T-helper 1 cell treated with Interleukin-12 subunit alpha and Interleukin-12 subunit beta and Interleukin-4 antibody, amounts not matched to agents 30 μg/mL and 1 μg/mL, for 36 hours (primary cell): ENCODE data around the gene GAL3ST2.
"Not testable (repeated sequence)": the region's sequence is repeated elsewhere in the genome, so short reads cannot be mapped to it uniquely, and the experiment has no call there.

ENCODE experiments used
- H3K27ac Mint-ChIP-seq: one replicate; pipeline ENCODE4 v1.8.0; 2021; ENCODE audit warnings: mild to moderate bottlenecking, mixed read lengths
- H3K27me3 Mint-ChIP-seq: one replicate; pipeline ENCODE4 v1.8.0; 2021; ENCODE audit warnings: low read depth, mixed read lengths
- H3K36me3 Mint-ChIP-seq: one replicate; pipeline ENCODE4 v1.8.0; 2021; ENCODE audit warnings: low read depth, mixed read lengths
- H3K4me1 Mint-ChIP-seq: one replicate; pipeline ENCODE4 v1.8.0; 2021; ENCODE audit warnings: low read depth, mixed read lengths
- H3K4me3 Mint-ChIP-seq: one replicate; pipeline ENCODE4 v1.8.0; 2021; ENCODE audit warnings: mild to moderate bottlenecking, moderate library complexity, mixed read lengths
- H3K9me3 Mint-ChIP-seq: one replicate; pipeline ENCODE4 v1.8.0; 2021; ENCODE audit warnings: mixed read lengths

GAL3ST2 gene

DNA sequence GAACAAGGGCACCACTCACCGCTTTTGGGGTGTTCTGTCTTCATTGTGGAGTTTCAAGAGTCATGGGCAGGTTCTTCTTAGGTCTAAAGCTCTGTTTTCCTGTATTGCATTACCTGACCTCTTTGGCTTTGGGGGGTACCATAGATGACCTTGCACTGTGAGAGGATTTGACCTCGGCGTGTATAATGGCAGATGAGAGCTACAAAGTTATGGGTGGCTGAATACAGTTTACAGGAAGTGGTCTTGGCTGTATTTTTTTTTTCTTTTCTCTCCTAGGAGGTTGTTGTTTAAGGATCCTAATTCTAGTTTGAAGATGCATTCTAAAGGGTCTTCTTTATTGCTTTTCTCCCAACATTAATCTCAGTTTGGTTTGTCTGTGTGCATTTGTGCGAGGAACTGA lies 11.5 kb downstream of the GAL3ST2 start:
- peaks cover 6% of the 10 kb centered on the region for H3K27me3 Mint-ChIP-seq
- H3K4me1 Mint-ChIP-seq, result peaks cover 8% of the 10 kb centered on the region
- H3K9me3 Mint-ChIP-seq, result peaks cover 45% of the 10 kb centered on the region
- no peak overlapping the region for H3K27ac Mint-ChIP-seq
- no peak overlapping the region for H3K4me3 Mint-ChIP-seq
- peaks cover 2% of the 10 kb centered on the region for H3K36me3 Mint-ChIP-seq

DNA sequence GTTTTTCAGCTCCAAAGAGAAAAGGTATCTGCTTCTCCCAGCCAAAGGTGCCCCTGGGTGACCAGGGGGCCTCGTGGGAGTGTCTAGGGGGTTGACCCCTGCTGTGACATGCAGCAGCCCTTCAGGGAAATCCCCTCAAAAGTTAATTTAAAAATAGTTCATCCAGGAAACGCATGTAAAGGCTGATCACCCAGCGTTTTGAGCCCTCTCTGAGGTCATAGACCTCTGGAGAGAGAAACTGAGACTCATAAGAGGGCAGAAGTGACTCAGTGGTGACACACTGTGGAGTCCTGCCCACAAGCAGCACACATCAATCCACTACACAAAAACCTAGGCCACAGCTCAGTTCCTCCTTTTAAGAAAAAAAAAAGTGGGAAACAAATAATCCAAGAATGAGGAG lies 11.9 kb downstream of the GAL3ST2 start:
- Mint-ChIP-seq H3K27me3 (peaks cover 6% of the 10 kb centered on the region), H3K4me1 (peaks cover 8% of the 10 kb centered on the region), H3K4me3 (no peak overlapping the region), H3K27ac (no peak overlapping the region), H3K36me3 (peaks cover 2% of the 10 kb centered on the region), H3K9me3 (peaks cover 48% of the 10 kb centered on the region)

- not testable (repeated sequence) for H3K27ac Mint-ChIP-seq, H3K4me1 Mint-ChIP-seq, H3K27me3 Mint-ChIP-seq, H3K4me3 Mint-ChIP-seq, H3K36me3 Mint-ChIP-seq
- H3K9me3 Mint-ChIP-seq, result peaks cover 45% of the 10 kb centered on the region
Observed at GRCh38 chr2:241791385-241791784, 14.8 kb downstream of the GAL3ST2 start.

GRCh38 chr2:241793385-241793784 lies 16.8 kb downstream of the GAL3ST2 start:
- no peak overlapping the region for H3K27ac Mint-ChIP-seq
- peaks cover under 1% of the 10 kb centered on the region for H3K27me3 Mint-ChIP-seq
- no peak overlapping the region for H3K4me3 Mint-ChIP-seq
- H3K9me3 Mint-ChIP-seq, result peaks cover 27% of the 10 kb centered on the region
- peaks cover 2% of the 10 kb centered on the region for H3K36me3 Mint-ChIP-seq
- H3K4me1 Mint-ChIP-seq, result peaks cover 3% of the 10 kb centered on the region

DNA sequence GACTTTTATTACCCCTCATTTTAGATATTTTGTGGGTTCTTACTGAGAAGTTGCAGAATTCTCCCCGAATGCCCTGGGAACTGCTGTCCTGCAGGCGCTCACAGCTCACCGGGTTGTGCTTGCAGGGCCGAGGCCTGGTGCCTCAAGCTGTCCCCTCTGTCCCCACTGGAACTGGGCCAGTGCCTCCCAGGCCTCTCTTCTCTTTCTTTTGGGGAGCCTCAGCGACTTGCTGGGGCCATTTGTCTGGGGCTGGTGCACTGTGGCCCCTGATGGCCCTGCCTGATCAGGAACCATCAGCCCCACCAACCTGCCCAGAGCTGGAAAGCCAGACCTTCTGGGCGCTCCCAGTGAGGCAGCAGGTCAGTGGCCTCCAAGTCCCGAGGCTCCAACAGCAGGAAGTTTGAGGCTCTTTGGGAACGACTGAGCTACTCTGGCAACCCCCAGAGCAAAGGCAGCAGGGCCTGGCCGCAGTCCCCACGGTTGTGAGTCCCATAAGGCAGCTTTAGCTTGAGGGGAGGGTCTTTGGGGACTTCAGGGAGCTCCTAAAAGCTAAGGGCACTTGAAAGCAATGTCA lies 17.7 kb downstream of the GAL3ST2 start:
- Mint-ChIP-seq H3K4me3 (no peak overlapping the region), H3K27ac (no peak overlapping the region), H3K27me3 (no peaks in the 10 kb centered on the region), H3K9me3 (peaks cover 18% of the 10 kb centered on the region), H3K4me1 (no peaks in the 10 kb centered on the region), H3K36me3 (no peaks in the 10 kb centered on the region)

GRCh38 chr2:241795021-241795999 lies 18.7 kb downstream of the GAL3ST2 start:
- H3K27me3 Mint-ChIP-seq, result no peaks in the 10 kb centered on the region

GRCh38 chr2:241796209-241796608 lies 19.6 kb downstream of the GAL3ST2 start:
- Mint-ChIP-seq H3K9me3 (peaks cover 3% of the 10 kb centered on the region), H3K4me1 (no peaks in the 10 kb centered on the region), H3K36me3 (no peaks in the 10 kb centered on the region), H3K27ac (no peak overlapping the region), H3K4me3 (no peak overlapping the region), H3K27me3 (no peaks in the 10 kb centered on the region)

More at GRCh38 chr2:241795021-241795999, 18.7 kb downstream of the GAL3ST2 start:
- no peaks in the 10 kb centered on the region for H3K36me3 Mint-ChIP-seq
- no peak overlapping the region for H3K27ac Mint-ChIP-seq
- H3K4me1 Mint-ChIP-seq, result no peaks in the 10 kb centered on the region
- peaks cover 12% of the 10 kb centered on the region for H3K9me3 Mint-ChIP-seq
- no peak overlapping the region for H3K4me3 Mint-ChIP-seq

GRCh38 chr2:241796610-241797138 lies 20.1 kb downstream of the GAL3ST2 start:
- Mint-ChIP-seq H3K36me3 (no peaks in the 10 kb centered on the region), H3K4me1 (no peaks in the 10 kb centered on the region), H3K4me3 (no peak overlapping the region), H3K9me3 (peaks cover 3% of the 10 kb centered on the region), H3K27me3 (no peaks in the 10 kb centered on the region), H3K27ac (no peak overlapping the region)

GRCh38 chr2:241797441-241798080 lies 20.9 kb downstream of the GAL3ST2 start:
- Mint-ChIP-seq H3K4me1 (no peaks in the 10 kb centered on the region), H3K27me3 (no peaks in the 10 kb centered on the region), H3K4me3 (no peak overlapping the region), H3K36me3 (no peaks in the 10 kb centered on the region), H3K27ac (no peak overlapping the region), H3K9me3 (peaks cover 3% of the 10 kb centered on the region)

GRCh38 chr2:241798081-241798630 lies 21.5 kb downstream of the GAL3ST2 start:
- no peak overlapping the region for H3K4me3 Mint-ChIP-seq
- no peaks in the 10 kb centered on the region for H3K27me3 Mint-ChIP-seq
- no peak overlapping the region for H3K27ac Mint-ChIP-seq
- H3K4me1 Mint-ChIP-seq, result no peaks in the 10 kb centered on the region
- peaks cover 3% of the 10 kb centered on the region for H3K9me3 Mint-ChIP-seq
- H3K36me3 Mint-ChIP-seq, result no peaks in the 10 kb centered on the region

DNA sequence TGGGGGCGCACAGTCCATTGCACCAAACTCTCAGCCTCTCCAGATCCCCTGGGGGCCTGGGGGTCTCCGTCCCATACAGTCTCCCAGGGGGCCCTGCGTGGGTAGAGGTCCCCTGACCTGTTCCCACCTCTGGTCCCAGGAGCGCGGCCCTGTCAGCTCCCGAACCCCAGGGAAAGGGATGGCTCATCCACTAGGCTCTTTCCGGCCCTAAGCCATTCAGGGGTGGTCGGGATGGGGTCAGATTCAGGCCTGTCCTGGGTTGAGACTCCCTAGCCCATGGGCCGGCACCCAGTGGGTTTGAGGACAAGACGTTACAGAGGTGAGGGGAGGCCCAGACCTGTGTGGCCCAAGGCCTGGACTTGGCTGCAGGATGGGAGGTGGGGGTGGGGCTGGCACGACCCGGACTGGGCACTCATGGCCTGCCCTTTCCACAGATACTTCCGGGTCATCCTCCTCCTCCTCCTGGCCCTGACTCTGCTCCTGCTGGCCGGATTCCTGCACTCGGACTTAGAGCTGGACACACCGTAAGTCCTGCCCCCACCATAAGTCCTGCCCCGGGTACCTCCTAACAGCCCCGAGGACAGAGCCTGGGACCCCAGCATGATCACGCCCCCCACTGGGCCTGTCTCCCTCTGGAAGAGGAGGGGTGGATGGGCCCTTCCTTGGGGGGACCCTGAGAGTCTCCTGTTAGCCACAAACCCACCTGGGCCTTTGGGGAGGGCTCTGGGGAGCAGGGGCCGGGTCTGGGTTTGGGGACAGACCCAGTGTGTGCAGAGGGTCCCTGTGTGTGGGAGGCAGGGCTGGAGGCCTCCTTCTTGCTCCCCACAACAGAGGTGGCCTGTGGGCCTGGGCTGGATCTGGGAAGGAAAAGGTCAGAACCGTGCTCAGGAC lies 22.3 kb downstream of the GAL3ST2 start:
- H3K4me3 Mint-ChIP-seq, result no peak overlapping the region
- H3K36me3 Mint-ChIP-seq, result no peaks in the 10 kb centered on the region
- no peaks in the 10 kb centered on the region for H3K9me3 Mint-ChIP-seq
- no peaks in the 10 kb centered on the region for H3K27me3 Mint-ChIP-seq
- H3K27ac Mint-ChIP-seq, result no peak overlapping the region
- peaks cover 3% of the 10 kb centered on the region for H3K4me1 Mint-ChIP-seq

DNA sequence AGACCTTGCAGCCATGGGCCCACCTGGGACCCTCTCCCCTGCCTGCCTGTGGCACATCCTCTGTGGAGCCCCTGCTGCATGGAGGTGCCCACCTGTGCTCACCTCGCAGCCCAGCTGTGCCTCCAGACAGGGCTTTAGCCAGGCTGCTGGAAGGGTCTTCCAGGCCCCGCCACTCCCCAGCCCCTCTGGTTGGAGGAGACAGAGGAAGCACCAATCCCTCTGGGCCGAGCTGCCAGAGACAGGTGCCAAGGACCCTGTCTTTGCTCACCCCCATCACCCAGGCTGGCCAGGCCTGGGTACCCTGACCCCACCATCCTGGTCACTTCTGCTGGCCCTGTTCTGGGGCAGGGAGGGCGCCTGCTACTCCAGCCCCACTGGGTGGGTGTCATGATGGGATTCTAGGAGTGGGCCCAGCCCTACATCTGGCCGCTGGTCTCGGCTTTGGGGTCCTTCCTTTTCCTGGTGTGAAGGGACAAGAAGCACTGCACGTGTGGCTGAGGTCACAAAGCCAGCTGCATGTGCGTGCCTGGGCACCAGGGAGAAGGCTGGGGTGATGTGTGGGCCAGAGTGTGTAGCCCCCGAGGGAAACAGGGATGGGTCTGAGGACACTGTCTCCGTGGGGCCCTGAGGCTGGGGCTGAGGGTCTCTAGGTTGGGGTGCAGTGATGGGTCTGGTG lies 23.0 kb downstream of the GAL3ST2 start:
- Mint-ChIP-seq H3K36me3 (no peaks in the 10 kb centered on the region), H3K27ac (no peak overlapping the region), H3K9me3 (no peaks in the 10 kb centered on the region), H3K4me3 (no peak overlapping the region), H3K4me1 (peaks cover 4% of the 10 kb centered on the region), H3K27me3 (no peaks in the 10 kb centered on the region)

- not testable (repeated sequence) for H3K36me3 Mint-ChIP-seq, H3K27me3 Mint-ChIP-seq, H3K4me3 Mint-ChIP-seq, H3K27ac Mint-ChIP-seq, H3K4me1 Mint-ChIP-seq, H3K9me3 Mint-ChIP-seq
Observed at GRCh38 chr2:241800198-241800903, 23.7 kb downstream of the GAL3ST2 start.
